Neural progenitor cell (in vitro differentiated cells): ENCODE data around the gene CFAP221. TPM values are rescaled to one million over a fixed set of nuclear protein-coding genes. Genes with fewer than 3 reads are reported as not detected.

Source experiments
- DNase-seq: peaks from one replicate; pipeline ENCODE4 v3.0.0-alpha.2; 2016; ENCODE audit warnings: low spot score
- H2AFZ ChIP-seq: fragments of 200-600 bp; sonication (generic); replicated peaks from 2 replicates; pipeline ENCODE4 v1.6.1; 2016; ENCODE audit warnings: antibody characterized with exemption
- H3F3A ChIP-seq: fragments of 200-600 bp; sonication (generic); 2 replicates; pipeline ENCODE4 v1.6.1; 2016; ENCODE audit warnings: antibody characterized with exemption, low read depth
- H3K27ac ChIP-seq: fragments of 200-600 bp; sonication (generic); 2 replicates; pipeline ENCODE4 v1.5.1; 2016; ENCODE audit warnings: mild to moderate bottlenecking
- H3K27me3 ChIP-seq: fragments of 200-600 bp; sonication (generic); 2 replicates; pipeline ENCODE4 v1.6.1; 2016; ENCODE audit warnings: mild to moderate bottlenecking, moderate library complexity
- H3K36me3 ChIP-seq: fragments of 200-600 bp; sonication (generic); 2 replicates; pipeline ENCODE4 v1.5.1; 2016
- H3K4me1 ChIP-seq: fragments of 200-600 bp; sonication (generic); 2 replicates; pipeline ENCODE4 v1.6.1; 2016; ENCODE audit warnings: mixed run types
- H3K4me2 ChIP-seq: fragments of 200-600 bp; sonication (generic); 2 replicates; pipeline ENCODE4 v1.6.1; 2016
- H3K4me3 ChIP-seq: fragments of 200-600 bp; sonication (generic); 2 replicates; pipeline ENCODE4 v1.5.1; 2016
- H3K79me2 ChIP-seq: fragments of 200-600 bp; sonication (generic); 2 replicates; pipeline ENCODE4 v1.6.1; 2016; ENCODE audit warnings: low read depth
- H3K9ac ChIP-seq: fragments of 200-600 bp; sonication (generic); 2 replicates; pipeline ENCODE4 v1.6.1; 2016
- H3K9me3 ChIP-seq: fragments of 200-600 bp; sonication (generic); 2 replicates; pipeline ENCODE4 v1.5.1; 2016; ENCODE audit warnings: low read depth
- H4K20me1 ChIP-seq: fragments of 200-600 bp; sonication (generic); 2 replicates; pipeline ENCODE4 v1.6.1; 2016; ENCODE audit warnings: low read depth
- H3K27ac Mint-ChIP-seq: 3 replicates; pipeline ENCODE4 v1.8.0; 2021; ENCODE audit warnings: mixed read lengths
- H3K27me3 Mint-ChIP-seq: 2 replicates; pipeline ENCODE4 v1.8.0; 2022; ENCODE audit warnings: low read depth, mild to moderate bottlenecking, inconsistent platforms, moderate library complexity, mixed read lengths; ENCODE audit not compliant: insufficient read depth
- H3K36me3 Mint-ChIP-seq: 3 replicates; pipeline ENCODE4 v1.8.0; 2021; ENCODE audit warnings: mixed read lengths
- H3K4me1 Mint-ChIP-seq: 3 replicates; pipeline ENCODE4 v1.8.0; 2021; ENCODE audit warnings: mixed read lengths
- H3K4me3 Mint-ChIP-seq: 3 replicates; pipeline ENCODE4 v1.8.0; 2021; ENCODE audit warnings: mild to moderate bottlenecking, moderate library complexity, mixed read lengths
- H3K9me3 Mint-ChIP-seq: 3 replicates; pipeline ENCODE4 v1.8.0; 2020; ENCODE audit warnings: mixed read lengths
- EZH2 ChIP-seq: fragments of 200-600 bp; sonication (generic); IDR thresholded peaks from 2 replicates; pipeline ENCODE4 v1.6.1; 2017; ENCODE audit warnings: antibody characterized with exemption, mild to moderate bottlenecking, moderate library complexity
- EZH2phosphoT487 ChIP-seq: fragments of 200-600 bp; sonication (generic); IDR thresholded peaks from 2 replicates; pipeline ENCODE4 v1.6.1; 2017; ENCODE audit warnings: antibody characterized with exemption
- total RNA-seq: library from RNA; depleted of rRNA; stranded (reverse); fragments of >200 nt; gene quantifications from 2 replicates; pipeline ENCODE4 v1.2.3, GENCODE V29; 2015; ENCODE audit warnings: low replicate concordance
- TF ChIP-seq, protein P1 (sequence below): fragments of 200-600 bp; sonication (generic); IDR thresholded peaks from 2 replicates; pipeline ENCODE4 v1.5.1; 2017; ENCODE audit warnings: antibody characterized with exemption, mild to moderate bottlenecking

Gene CFAP221
- total RNA-seq, 1 donor from 2014 or later = 1.5 TPM

- Mint-ChIP-seq H3K27ac (no peak overlapping the region), H3K36me3 (no peaks in the 10 kb centered on the region), H3K27me3 (peaks cover 44% of the 10 kb centered on the region), H3K4me1 (peaks cover 18% of the 10 kb centered on the region), H3K4me3 (no peak overlapping the region), H3K9me3 (peaks cover 9% of the 10 kb centered on the region)
- Histone ChIP-seq H3K36me3 (no peaks in the 10 kb centered on the region), H4K20me1 (no peaks in the 10 kb centered on the region), H3K27me3 (peaks cover 61% of the 10 kb centered on the region), H3K4me1 (no peaks in the 10 kb centered on the region), H3K4me3 (no peak overlapping the region), H3K9ac (no peak overlapping the region), H3F3A (no peaks in the 10 kb centered on the region), H3K9me3 (no peaks in the 10 kb centered on the region), H3K27ac (no peak overlapping the region), H2AFZ (no peak overlapping the region), H3K4me2 (no peak overlapping the region), H3K79me2 (no peaks in the 10 kb centered on the region)
- TF ChIP-seq EZH2 (no peak), EZH2phosphoT487 (no peak)
- TF ChIP-seq, protein P1, sequence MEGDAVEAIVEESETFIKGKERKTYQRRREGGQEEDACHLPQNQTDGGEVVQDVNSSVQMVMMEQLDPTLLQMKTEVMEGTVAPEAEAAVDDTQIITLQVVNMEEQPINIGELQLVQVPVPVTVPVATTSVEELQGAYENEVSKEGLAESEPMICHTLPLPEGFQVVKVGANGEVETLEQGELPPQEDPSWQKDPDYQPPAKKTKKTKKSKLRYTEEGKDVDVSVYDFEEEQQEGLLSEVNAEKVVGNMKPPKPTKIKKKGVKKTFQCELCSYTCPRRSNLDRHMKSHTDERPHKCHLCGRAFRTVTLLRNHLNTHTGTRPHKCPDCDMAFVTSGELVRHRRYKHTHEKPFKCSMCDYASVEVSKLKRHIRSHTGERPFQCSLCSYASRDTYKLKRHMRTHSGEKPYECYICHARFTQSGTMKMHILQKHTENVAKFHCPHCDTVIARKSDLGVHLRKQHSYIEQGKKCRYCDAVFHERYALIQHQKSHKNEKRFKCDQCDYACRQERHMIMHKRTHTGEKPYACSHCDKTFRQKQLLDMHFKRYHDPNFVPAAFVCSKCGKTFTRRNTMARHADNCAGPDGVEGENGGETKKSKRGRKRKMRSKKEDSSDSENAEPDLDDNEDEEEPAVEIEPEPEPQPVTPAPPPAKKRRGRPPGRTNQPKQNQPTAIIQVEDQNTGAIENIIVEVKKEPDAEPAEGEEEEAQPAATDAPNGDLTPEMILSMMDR = no peak
- no peak for DNase-seq
Measured at GRCh38 chr2:119525614-119526013, 18.6 kb upstream of the CFAP221 start.

GRCh38 chr2:119527999-119528398 is 16.2 kb upstream of the CFAP221 start:
- Histone ChIP-seq H3F3A (no peaks in the 10 kb centered on the region), H2AFZ (no peak overlapping the region), H3K27me3 (peaks cover 37% of the 10 kb centered on the region), H3K9ac (no peak overlapping the region), H3K4me1 (no peaks in the 10 kb centered on the region), H3K27ac (no peak overlapping the region), H3K36me3 (no peaks in the 10 kb centered on the region), H3K4me3 (no peak overlapping the region), H3K9me3 (no peaks in the 10 kb centered on the region), H3K79me2 (no peaks in the 10 kb centered on the region), H4K20me1 (no peaks in the 10 kb centered on the region), H3K4me2 (no peak overlapping the region)
- peaks cover 6% of the 10 kb centered on the region for H3K36me3 Mint-ChIP-seq
- peaks cover 21% of the 10 kb centered on the region for H3K9me3 Mint-ChIP-seq
- TF ChIP-seq, protein P1 = no peak
- TF ChIP-seq EZH2phosphoT487 = no peak
- no peak for TF ChIP-seq EZH2
- H3K27me3 Mint-ChIP-seq = peaks cover 30% of the 10 kb centered on the region
- no peak overlapping the region for H3K4me3 Mint-ChIP-seq
- no peak overlapping the region for H3K27ac Mint-ChIP-seq
- DNase-seq = no peak
- H3K4me1 Mint-ChIP-seq = peaks cover 18% of the 10 kb centered on the region

- Histone ChIP-seq H3K9me3 (no peaks in the 10 kb centered on the region), H3K79me2 (no peaks in the 10 kb centered on the region), H3K36me3 (no peaks in the 10 kb centered on the region), H3K4me3 (no peak overlapping the region), H3K4me2 (no peak overlapping the region), H3K27me3 (peaks cover 4% of the 10 kb centered on the region), H2AFZ (no peak overlapping the region), H3K27ac (no peak overlapping the region), H3F3A (no peaks in the 10 kb centered on the region), H4K20me1 (no peaks in the 10 kb centered on the region), H3K4me1 (no peaks in the 10 kb centered on the region), H3K9ac (no peak overlapping the region)
- TF ChIP-seq EZH2 = no peak
- TF ChIP-seq, protein P1 = peak; percentile 57
- TF ChIP-seq EZH2phosphoT487 = no peak
- H3K36me3 Mint-ChIP-seq = peaks cover 9% of the 10 kb centered on the region
- no peak overlapping the region for H3K4me3 Mint-ChIP-seq
- peaks cover 7% of the 10 kb centered on the region for H3K27me3 Mint-ChIP-seq
- DNase-seq = peak; percentile 64
- H3K27ac Mint-ChIP-seq = no peak overlapping the region
- H3K9me3 Mint-ChIP-seq = peaks cover 42% of the 10 kb centered on the region
- H3K4me1 Mint-ChIP-seq = peaks cover 8% of the 10 kb centered on the region
Measured at GRCh38 chr2:119531292-119531691, 13.0 kb upstream of the CFAP221 start.
